PC-3 (cell line): ENCODE data around the gene MAP2K3. TPM values are rescaled to one million over a fixed set of nuclear protein-coding genes. Genes with fewer than 3 reads are reported as not detected.
A peak's percentile ranks its signal among the peaks of the same experiment; 100 is the strongest.
"Not testable (repeated sequence)": the region's sequence is repeated elsewhere in the genome, so short reads cannot be mapped to it uniquely, and the experiment has no call there.

Experiments used
- ATAC-seq: fragments of 200-7000 bp; cut with Tn5 transposase; 2 replicates; pipeline ENCODE4 v1.9.1; 2020; ENCODE audit warnings: mild to moderate bottlenecking, moderate library complexity
- BruUV-seq: library from RNA; stranded (reverse); fragments of 400-500 nt; replicated peaks from 2 replicates; lab custom pipeline; 2021; lab: Mats Ljungman, UMichigan
- CTCF ChIA-PET: fragments of 300-600 bp; sonication (Branson Sonifier 250); formaldehyde crosslinking; loops from one replicate; lab custom pipeline; 2022; ENCODE audit warnings: antibody characterized with exemption; lab: Charles Lee
- POLR2A ChIA-PET: fragments of 300-600 bp; sonication (Branson Sonifier 250); formaldehyde crosslinking; loops from one replicate; lab custom pipeline; 2022; ENCODE audit warnings: antibody characterized with exemption; ENCODE audit not compliant: unreplicated experiment; lab: Charles Lee
- DNase-seq: peaks from one replicate; pipeline ENCODE4 v3.0.0-alpha.2; 2015
- H2AFZ ChIP-seq: fragments of 300-600 bp; sonication (generic); 2 replicates; pipeline ENCODE4 v1.6.0; 2016; ENCODE audit warnings: antibody characterized with exemption, low read length
- H3F3A ChIP-seq: fragments of 300-600 bp; sonication (generic); one replicate; pipeline ENCODE4 v1.6.0; 2017; ENCODE audit warnings: antibody characterized with exemption, low read length, control low read depth, mild to moderate bottlenecking; ENCODE audit not compliant: unreplicated experiment
- H3K27ac ChIP-seq: fragments of 300-600 bp; sonication (generic); 2 replicates; pipeline ENCODE4 v1.5.1; 2016; ENCODE audit warnings: mild to moderate bottlenecking, low read length
- H3K27me3 ChIP-seq: fragments of 300-600 bp; sonication (generic); 2 replicates; pipeline ENCODE4 v1.6.1; 2016; ENCODE audit warnings: low read length, mixed read lengths
- H3K36me3 ChIP-seq: fragments of 300-600 bp; sonication (generic); 2 replicates; pipeline ENCODE4 v1.6.1; 2016; ENCODE audit warnings: low read depth, mixed run types, low read length, mixed read lengths
- H3K4me1 ChIP-seq: fragments of 300-600 bp; sonication (generic); 2 replicates; pipeline ENCODE4 v1.5.1; 2016; ENCODE audit warnings: low read length; ENCODE audit not compliant: insufficient read depth
- H3K4me2 ChIP-seq: fragments of 300-600 bp; sonication (generic); 2 replicates; pipeline ENCODE4 v1.6.0; 2016; ENCODE audit warnings: low read length
- H3K4me3 ChIP-seq: fragments of 300-600 bp; sonication (generic); 2 replicates; pipeline ENCODE4 v1.5.1; 2016; ENCODE audit warnings: mild to moderate bottlenecking, low read length, mixed read lengths
- H3K79me2 ChIP-seq: fragments of 300-600 bp; sonication (generic); 2 replicates; pipeline ENCODE4 v1.6.1; 2017; ENCODE audit warnings: low read length, mixed read lengths
- H3K9ac ChIP-seq: fragments of 300-600 bp; sonication (generic); 2 replicates; pipeline ENCODE4 v1.6.0; 2016; ENCODE audit warnings: mild to moderate bottlenecking, low read length
- H3K9me2 ChIP-seq: fragments of 300-600 bp; sonication (generic); replicated peaks from 2 replicates; pipeline ENCODE4 v1.6.1; 2016; ENCODE audit warnings: mixed run types, low read length, mixed read lengths
- H3K9me3 ChIP-seq: fragments of 300-600 bp; sonication (generic); 2 replicates; pipeline ENCODE4 v1.6.1; 2016; ENCODE audit warnings: low read length, mixed read lengths
- H4K20me1 ChIP-seq: fragments of 300-600 bp; sonication (generic); 2 replicates; pipeline ENCODE4 v1.6.1; 2016; ENCODE audit warnings: low read length, mixed read lengths
- intact Hi-C: fragments of 100-400 bp; cut with micrococcal nuclease; formaldehyde crosslinking; loops from 2 replicates; pipeline ENCODE4 v1.9.0; 2023
- total RNA-seq: library from RNA; depleted of rRNA; stranded (reverse); fragments of >200 nt; gene quantifications from 2 replicates; pipeline ENCODE4 v1.2.3, GENCODE V29; 2014

The MAP2K3 gene
- total RNA-seq, 1 experiment from 2014 or later, result 54.0 TPM

DNA sequence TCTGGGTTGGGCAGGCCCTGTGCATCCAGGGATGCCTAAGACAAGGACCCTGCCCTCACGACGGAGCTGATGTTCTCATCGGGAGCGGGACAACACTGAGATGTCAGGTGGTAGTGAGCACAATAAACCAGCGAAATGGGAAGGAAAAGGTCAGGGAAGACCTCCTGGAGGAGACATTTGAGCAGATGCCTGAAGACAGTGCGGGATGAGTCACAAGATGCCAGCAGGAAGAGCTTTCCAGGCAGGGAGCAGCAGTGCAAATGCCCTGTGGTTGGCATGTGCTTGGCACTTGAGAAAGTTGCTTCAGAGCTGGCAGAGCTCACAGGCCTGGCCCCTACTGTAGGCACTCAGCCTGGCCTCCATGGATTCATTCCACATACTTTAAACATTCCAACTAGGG is 63.1 kb downstream of the MAP2K3 start:
- POLR2A ChIA-PET, H3K4me3 ChIP-seq, ATAC-seq, intact Hi-C loops, H3K4me1 ChIP-seq, H3K9me2 ChIP-seq, H2AFZ ChIP-seq, H3K9me3 ChIP-seq, H3K27me3 ChIP-seq, H4K20me1 ChIP-seq, H3F3A ChIP-seq, H3K36me3 ChIP-seq, H3K9ac ChIP-seq, H3K79me2 ChIP-seq, H3K4me2 ChIP-seq, H3K27ac ChIP-seq, BruUV-seq, DNase-seq, CTCF ChIA-PET: not testable (repeated sequence)

DNA sequence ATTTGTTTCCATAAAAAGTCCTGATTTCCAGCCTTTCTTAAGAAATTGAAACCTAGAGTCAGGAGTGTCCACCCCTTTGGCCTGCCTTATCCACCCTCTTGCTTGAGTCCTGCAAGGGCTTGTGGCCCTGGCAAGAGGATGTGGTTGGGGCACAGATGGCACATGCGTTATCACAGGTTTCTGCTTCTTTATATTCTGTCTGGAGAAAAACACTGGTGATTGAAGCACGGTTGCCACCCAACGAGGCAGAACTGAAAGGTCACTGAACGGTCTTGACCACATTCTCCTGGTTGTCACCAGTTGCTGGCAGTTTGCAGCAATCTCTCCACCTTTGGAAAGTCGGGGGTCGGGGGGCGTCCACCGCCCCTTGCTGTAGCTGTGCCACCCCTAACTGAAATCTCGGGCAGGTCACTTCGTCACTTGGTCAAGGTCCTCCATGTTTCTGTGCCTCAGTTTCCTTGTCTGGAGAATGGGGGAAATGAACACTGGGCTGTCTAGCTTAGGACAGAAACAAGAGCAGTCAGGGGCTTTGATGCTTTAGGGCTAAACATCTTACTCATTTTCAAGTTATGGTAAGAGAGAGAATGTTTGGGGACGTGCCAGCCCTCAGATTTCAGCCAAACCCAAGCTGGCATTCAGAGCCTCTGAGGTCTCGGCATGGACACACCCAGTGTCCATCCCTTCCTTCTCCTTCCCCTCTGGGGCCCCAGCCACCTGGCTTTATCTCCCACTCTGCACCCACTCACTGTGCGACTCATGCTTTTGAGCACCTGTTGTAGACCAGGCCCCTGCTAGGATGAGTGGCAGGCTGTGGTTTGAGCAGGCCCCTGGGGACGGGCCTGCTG is 63.8 kb downstream of the MAP2K3 start:
- BruUV-seq, intact Hi-C loops, CTCF ChIA-PET: not testable (repeated sequence)

DNA sequence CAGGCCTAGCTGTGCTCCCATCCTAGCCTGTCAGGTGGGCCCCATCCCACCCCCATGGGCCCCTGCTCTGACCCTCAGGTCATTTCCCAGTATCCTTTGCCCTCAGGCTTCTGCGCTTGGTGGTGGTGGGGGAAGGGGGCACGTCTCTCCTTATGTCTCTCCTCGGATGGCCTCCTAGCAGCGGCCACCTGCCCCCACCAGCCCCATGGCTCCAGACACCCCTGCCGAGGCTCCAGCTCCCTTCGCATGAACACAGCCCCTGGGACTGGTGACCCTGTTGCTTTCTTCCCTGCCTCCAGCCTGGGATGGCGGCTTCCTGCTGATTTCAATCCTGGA is 64.4 kb downstream of the MAP2K3 start:
- H3K9me3 ChIP-seq, H4K20me1 ChIP-seq, CTCF ChIA-PET, H3K4me1 ChIP-seq, H2AFZ ChIP-seq, H3K4me2 ChIP-seq, H3K27me3 ChIP-seq, H3K79me2 ChIP-seq, DNase-seq, ATAC-seq, BruUV-seq, H3K27ac ChIP-seq, H3K4me3 ChIP-seq, H3K9ac ChIP-seq, H3K9me2 ChIP-seq, intact Hi-C loops, H3F3A ChIP-seq, POLR2A ChIA-PET, H3K36me3 ChIP-seq: not testable (repeated sequence)

More for the DNA sequence above, 63.8 kb downstream of the MAP2K3 start:
- ATAC-seq, result 0 out of 2 replicates have a peak, but pooled peaks have one; percentile 22
- H3K27ac ChIP-seq, H3K9me2 ChIP-seq, H3K9me3 ChIP-seq, H4K20me1 ChIP-seq, H3K4me2 ChIP-seq, POLR2A ChIA-PET, H3K9ac ChIP-seq, H2AFZ ChIP-seq, H3K36me3 ChIP-seq, H3K4me3 ChIP-seq, H3K79me2 ChIP-seq, H3K4me1 ChIP-seq, H3F3A ChIP-seq, H3K27me3 ChIP-seq: not testable (repeated sequence)
- peak; percentile 36 for DNase-seq

- H3K36me3 ChIP-seq, intact Hi-C loops, ATAC-seq, H2AFZ ChIP-seq, CTCF ChIA-PET, H3K9me3 ChIP-seq, H3K9ac ChIP-seq, H3F3A ChIP-seq, H3K9me2 ChIP-seq, POLR2A ChIA-PET, H4K20me1 ChIP-seq, DNase-seq, H3K79me2 ChIP-seq, H3K4me3 ChIP-seq, H3K27ac ChIP-seq, H3K4me2 ChIP-seq, H3K4me1 ChIP-seq, BruUV-seq, H3K27me3 ChIP-seq: not testable (repeated sequence)
Observed at GRCh38 chr17:21349358-21350050, 65.0 kb downstream of the MAP2K3 start.

DNA sequence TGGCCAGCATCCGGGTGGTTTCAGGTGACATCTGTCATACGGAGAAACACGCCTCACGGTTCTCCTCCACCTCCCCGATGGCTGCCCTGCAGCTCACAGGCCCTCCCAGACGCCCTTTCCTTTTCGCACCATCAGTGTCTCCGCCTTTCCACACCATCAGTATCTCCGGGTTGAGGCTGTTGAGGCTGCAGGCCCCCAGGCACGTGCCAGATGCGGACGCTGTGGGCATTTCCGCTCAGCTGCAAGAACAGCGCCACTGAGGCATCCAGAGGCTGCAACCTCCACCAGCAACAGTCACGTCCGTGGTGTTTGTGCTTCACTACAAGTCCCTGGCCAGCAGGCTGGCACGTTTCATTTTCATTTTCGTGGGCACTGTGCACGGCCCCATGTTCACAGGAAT is 66.0 kb downstream of the MAP2K3 start:
- H3K9me2 ChIP-seq, H3K9me3 ChIP-seq, H3F3A ChIP-seq, H3K9ac ChIP-seq, intact Hi-C loops, H3K4me3 ChIP-seq, POLR2A ChIA-PET, H3K4me2 ChIP-seq, H3K79me2 ChIP-seq, H4K20me1 ChIP-seq, DNase-seq, H3K27me3 ChIP-seq, H3K4me1 ChIP-seq, H2AFZ ChIP-seq, H3K27ac ChIP-seq, ATAC-seq, H3K36me3 ChIP-seq, CTCF ChIA-PET, BruUV-seq: not testable (repeated sequence)
